ENCODE data around the gene SCO1. TPM values are rescaled to one million over a fixed set of nuclear protein-coding genes. Genes with fewer than 3 reads are reported as not detected.
"Not testable (repeated sequence)": the region's sequence is repeated elsewhere in the genome, so short reads cannot be mapped to it uniquely, and the experiment has no call there.

Gene SCO1
- total and polyA plus RNA-seq, 2 donors from 2014 or later: 27.0 to 34.9 TPM

DNA sequence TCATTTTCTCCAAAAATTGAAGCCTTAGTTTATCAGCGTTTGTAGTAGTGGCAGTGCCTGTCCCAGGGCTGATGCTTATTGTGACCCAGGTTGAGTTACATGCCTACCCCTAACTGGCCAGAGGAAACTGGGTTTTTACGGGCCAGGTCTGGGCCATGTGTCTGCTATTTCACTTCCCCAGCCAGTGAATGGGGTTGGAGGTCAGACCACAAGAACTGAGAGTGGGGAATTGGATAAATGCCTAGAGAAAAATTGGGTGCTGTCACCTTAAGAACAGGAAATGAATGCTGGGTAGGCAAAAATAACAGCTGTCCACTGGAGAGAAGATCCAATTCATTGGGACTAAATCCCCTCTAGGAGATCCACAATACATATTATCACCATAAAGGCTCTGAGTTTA lies 5.2 kb upstream of the SCO1 start:
- intact Hi-C loops (cut with DNase I): no loop called here
- TF ChIP-seq, protein P1, sequence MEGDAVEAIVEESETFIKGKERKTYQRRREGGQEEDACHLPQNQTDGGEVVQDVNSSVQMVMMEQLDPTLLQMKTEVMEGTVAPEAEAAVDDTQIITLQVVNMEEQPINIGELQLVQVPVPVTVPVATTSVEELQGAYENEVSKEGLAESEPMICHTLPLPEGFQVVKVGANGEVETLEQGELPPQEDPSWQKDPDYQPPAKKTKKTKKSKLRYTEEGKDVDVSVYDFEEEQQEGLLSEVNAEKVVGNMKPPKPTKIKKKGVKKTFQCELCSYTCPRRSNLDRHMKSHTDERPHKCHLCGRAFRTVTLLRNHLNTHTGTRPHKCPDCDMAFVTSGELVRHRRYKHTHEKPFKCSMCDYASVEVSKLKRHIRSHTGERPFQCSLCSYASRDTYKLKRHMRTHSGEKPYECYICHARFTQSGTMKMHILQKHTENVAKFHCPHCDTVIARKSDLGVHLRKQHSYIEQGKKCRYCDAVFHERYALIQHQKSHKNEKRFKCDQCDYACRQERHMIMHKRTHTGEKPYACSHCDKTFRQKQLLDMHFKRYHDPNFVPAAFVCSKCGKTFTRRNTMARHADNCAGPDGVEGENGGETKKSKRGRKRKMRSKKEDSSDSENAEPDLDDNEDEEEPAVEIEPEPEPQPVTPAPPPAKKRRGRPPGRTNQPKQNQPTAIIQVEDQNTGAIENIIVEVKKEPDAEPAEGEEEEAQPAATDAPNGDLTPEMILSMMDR (IDR thresholded peaks at IDR 0.05; ENCODE audit: borderline replicate concordance, extremely low read depth, insufficient read depth): no peak
- Histone ChIP-seq H3K27me3 (ENCODE audit: control insufficient read depth, insufficient read depth, low read length) (no peaks in the 10 kb centered on the region), H3K36me3 (ENCODE audit: control insufficient read depth in 2 of 3, insufficient read depth in 3 of 3, low read length in 3 of 3) (peaks cover 0 to 15% (median 11%) of the 10 kb centered on the region in 3 donors), H3K27ac (ENCODE audit: low read depth in 2 of 2, low read length in 2 of 2) (no peak overlapping the region), H3K9me3 (ENCODE audit: control insufficient read depth in 2 of 3, insufficient read depth in 1 of 3, low read length in 3 of 3) (no peaks in the 10 kb centered on the region), H3K4me3 (ENCODE audit: low read length in 3 of 3) (no peak overlapping the region), H3K9ac (ENCODE audit: low read length in 3 of 3) (no peak overlapping the region), H3K4me1 (ENCODE audit: control insufficient read depth in 2 of 3, insufficient read depth in 2 of 3, low read depth in 1 of 3, low read length in 3 of 3) (peaks cover 0 to 5% (median 5%) of the 10 kb centered on the region in 3 donors)
- DNase-seq: no peak
- FAIRE-seq: no peak

DNA sequence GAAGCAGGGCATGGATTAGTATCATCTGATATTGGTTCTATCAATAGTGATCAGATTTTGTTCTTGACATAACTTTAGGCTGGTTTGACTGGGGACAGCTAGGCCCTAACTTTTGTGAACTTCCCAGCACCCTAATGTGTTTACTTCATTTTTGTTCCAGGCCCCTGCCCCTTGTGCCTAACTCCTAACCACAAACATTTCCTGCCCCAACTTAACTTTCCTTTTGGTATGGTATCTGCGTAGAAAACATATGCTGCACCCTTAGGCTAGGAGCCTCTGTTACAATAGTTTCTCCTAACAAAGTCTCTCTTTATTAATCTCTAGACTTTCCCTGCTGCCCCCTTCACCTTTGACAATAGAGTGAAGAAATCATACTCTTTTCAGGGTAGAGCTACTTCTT lies 2.5 kb upstream of the SCO1 start:
- peaks cover 0 to 12% (median 10%) of the 10 kb centered on the region in 3 donors for H3K4me1 ChIP-seq (ENCODE audit: control insufficient read depth in 2 of 3, insufficient read depth in 2 of 3, low read depth in 1 of 3, low read length in 3 of 3)

GRCh38 chr17:10698096-10698818 lies 924 bp upstream of the SCO1 start:
- peaks cover 0 to 10% (median 7%) of the 10 kb centered on the region in 3 donors for H3K36me3 ChIP-seq (ENCODE audit: control insufficient read depth in 2 of 3, insufficient read depth in 3 of 3, low read length in 3 of 3)
- intact Hi-C loops (cut with DNase I): no loop called here
- no peaks in the 10 kb centered on the region for H3K9me3 ChIP-seq (ENCODE audit: control insufficient read depth in 2 of 3, insufficient read depth in 1 of 3, low read length in 3 of 3)
- H3K9ac ChIP-seq (ENCODE audit: low read length in 3 of 3): peak overlapping the region; percentile 68 to 87 (median 78)
- peak in 1 of 5 donors; percentile 46 for DNase-seq
- no peak for FAIRE-seq
- peaks cover 0 to 12% (median 10%) of the 10 kb centered on the region in 3 donors for H3K4me1 ChIP-seq (ENCODE audit: control insufficient read depth in 2 of 3, insufficient read depth in 2 of 3, low read depth in 1 of 3, low read length in 3 of 3)
- peak overlapping the region; percentile 77 to 91 for H3K27ac ChIP-seq (ENCODE audit: low read depth in 2 of 2, low read length in 2 of 2)
- peak overlapping the region; percentile 80 to 95 (median 85) for H3K4me3 ChIP-seq (ENCODE audit: low read length in 3 of 3)
- TF ChIP-seq, protein P1 (IDR thresholded peaks at IDR 0.05; ENCODE audit: borderline replicate concordance, extremely low read depth, insufficient read depth): no peak
- no peaks in the 10 kb centered on the region for H3K27me3 ChIP-seq (ENCODE audit: control insufficient read depth, insufficient read depth, low read length)

More for the DNA sequence above, 2.5 kb upstream of the SCO1 start:
- TF ChIP-seq, protein P1 (IDR thresholded peaks at IDR 0.05; ENCODE audit: borderline replicate concordance, extremely low read depth, insufficient read depth): no peak
- Histone ChIP-seq H3K4me3 (ENCODE audit: low read length in 3 of 3) (no peak overlapping the region), H3K36me3 (ENCODE audit: control insufficient read depth in 2 of 3, insufficient read depth in 3 of 3, low read length in 3 of 3) (peaks cover 0 to 4% (median 1%) of the 10 kb centered on the region in 3 donors), H3K27me3 (ENCODE audit: control insufficient read depth, insufficient read depth, low read length) (no peaks in the 10 kb centered on the region), H3K9me3 (ENCODE audit: control insufficient read depth in 2 of 3, insufficient read depth in 1 of 3, low read length in 3 of 3) (no peaks in the 10 kb centered on the region), H3K9ac (ENCODE audit: low read length in 3 of 3) (no peak overlapping the region), H3K27ac (ENCODE audit: low read depth in 2 of 2, low read length in 2 of 2) (no peak overlapping the region)
- intact Hi-C loops (cut with DNase I): no loop called here
- FAIRE-seq: no peak
- DNase-seq: no peak

DNA sequence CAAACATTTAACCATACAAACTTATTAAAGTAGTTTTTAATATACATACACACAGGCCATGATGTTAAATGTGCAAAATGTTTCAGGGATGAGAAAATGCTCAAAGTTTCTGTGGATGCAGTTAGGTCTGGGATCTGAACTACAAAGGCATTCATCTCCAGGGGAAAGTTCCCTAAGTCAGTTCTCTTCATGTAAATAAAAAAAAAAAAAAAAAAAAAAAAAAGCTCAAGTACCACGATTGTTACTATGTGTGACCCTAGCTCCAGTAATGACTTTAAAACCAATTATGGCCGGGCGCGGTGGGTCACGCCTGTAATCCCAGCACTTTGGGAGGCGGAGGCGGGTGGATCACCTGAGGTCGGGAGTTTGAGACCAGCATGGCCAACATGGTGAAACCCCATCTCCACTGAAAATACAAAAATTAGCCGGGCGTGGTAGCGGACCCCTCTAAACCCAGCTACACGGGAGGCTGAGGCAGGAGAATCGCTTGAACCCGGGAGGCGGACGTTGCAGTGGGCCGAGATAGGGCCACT lies 1.4 kb downstream of the SCO1 start:
- H3K9me3 ChIP-seq (ENCODE audit: control insufficient read depth in 2 of 3, insufficient read depth in 1 of 3, low read length in 3 of 3); H3K9ac ChIP-seq (ENCODE audit: low read length in 3 of 3); DNase-seq; FAIRE-seq; intact Hi-C loops (cut with DNase I); H3K27ac ChIP-seq (ENCODE audit: low read depth in 2 of 2, low read length in 2 of 2); H3K27me3 ChIP-seq (ENCODE audit: control insufficient read depth, insufficient read depth, low read length): not testable (repeated sequence)
- peaks cover 0 to 12% (median 7%) of the 10 kb centered on the region in 3 donors for H3K4me1 ChIP-seq (ENCODE audit: control insufficient read depth in 2 of 3, insufficient read depth in 2 of 3, low read depth in 1 of 3, low read length in 3 of 3)
- peaks cover 2 to 22% (median 12%) of the 10 kb centered on the region in 3 donors for H3K36me3 ChIP-seq (ENCODE audit: control insufficient read depth in 2 of 3, insufficient read depth in 3 of 3, low read length in 3 of 3)
- peak overlapping the region in 2 of 3 donors; percentile 80 to 95 for H3K4me3 ChIP-seq (ENCODE audit: low read length in 3 of 3)

Data from kidney (tissue), 14 donors.